ENCODE results near the gene SPRED3.

Gene SPRED3

DNA sequence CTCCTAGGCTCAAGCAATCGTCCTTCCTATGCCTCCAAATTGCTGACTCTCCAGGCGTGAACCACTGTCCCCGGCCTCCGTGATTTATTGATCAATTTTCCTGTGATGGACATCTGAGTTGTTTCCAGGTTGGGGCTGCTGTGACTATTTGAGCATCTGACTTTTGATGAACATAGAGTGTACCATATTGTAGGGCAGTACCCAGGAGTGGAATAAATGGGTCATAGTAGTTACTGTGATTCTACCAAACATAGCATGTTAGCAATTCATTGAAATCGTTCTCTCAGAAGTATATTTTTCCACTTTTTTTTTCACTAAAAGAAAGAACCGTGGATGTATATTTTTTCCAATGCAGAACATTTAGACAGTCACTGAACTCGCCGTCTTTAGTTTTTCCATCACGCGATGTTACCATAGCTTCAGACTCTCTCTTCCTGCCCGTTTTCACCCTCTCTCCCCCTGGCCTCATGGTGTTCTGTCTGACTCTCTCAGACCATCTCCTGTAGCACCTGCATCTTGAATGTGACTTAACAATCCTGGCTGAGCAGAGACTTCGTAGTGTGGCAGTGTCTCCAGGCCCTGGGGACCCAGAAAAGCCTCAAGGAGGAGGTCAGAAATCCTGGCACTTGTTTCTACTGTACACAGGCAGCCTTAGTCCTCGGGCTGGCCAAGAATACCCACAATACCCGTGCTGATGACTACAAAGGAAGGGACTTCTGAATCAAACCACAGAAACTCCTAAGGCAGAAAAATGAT lies 40.7 kb downstream of the SPRED3 start:
- Histone ChIP-seq H3K36me3 (ENCODE audit: low read depth) (no peaks in the 10 kb centered on the region), H3K27me3 (ENCODE audit: insufficient read depth, poor library complexity, severe bottlenecking) (peaks cover 4% of the 10 kb centered on the region), H3K9me3 (ENCODE audit: severe bottlenecking) (no peaks in the 10 kb centered on the region), H3K4me3 (ENCODE audit: severe bottlenecking) (no peak overlapping the region), H3K4me1 (ENCODE audit: insufficient read depth, poor library complexity, severe bottlenecking) (no peaks in the 10 kb centered on the region), H3K27ac (ENCODE audit: poor library complexity, severe bottlenecking) (no peak overlapping the region)
- TF ChIP-seq, protein P1, sequence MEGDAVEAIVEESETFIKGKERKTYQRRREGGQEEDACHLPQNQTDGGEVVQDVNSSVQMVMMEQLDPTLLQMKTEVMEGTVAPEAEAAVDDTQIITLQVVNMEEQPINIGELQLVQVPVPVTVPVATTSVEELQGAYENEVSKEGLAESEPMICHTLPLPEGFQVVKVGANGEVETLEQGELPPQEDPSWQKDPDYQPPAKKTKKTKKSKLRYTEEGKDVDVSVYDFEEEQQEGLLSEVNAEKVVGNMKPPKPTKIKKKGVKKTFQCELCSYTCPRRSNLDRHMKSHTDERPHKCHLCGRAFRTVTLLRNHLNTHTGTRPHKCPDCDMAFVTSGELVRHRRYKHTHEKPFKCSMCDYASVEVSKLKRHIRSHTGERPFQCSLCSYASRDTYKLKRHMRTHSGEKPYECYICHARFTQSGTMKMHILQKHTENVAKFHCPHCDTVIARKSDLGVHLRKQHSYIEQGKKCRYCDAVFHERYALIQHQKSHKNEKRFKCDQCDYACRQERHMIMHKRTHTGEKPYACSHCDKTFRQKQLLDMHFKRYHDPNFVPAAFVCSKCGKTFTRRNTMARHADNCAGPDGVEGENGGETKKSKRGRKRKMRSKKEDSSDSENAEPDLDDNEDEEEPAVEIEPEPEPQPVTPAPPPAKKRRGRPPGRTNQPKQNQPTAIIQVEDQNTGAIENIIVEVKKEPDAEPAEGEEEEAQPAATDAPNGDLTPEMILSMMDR (IDR thresholded peaks at IDR 0.05; ENCODE audit: poor library complexity, severe bottlenecking) = no peak
- no peak for ATAC-seq (ENCODE audit: low read depth)
- DNase-seq (ENCODE audit: low spot score) = no peak

DNA sequence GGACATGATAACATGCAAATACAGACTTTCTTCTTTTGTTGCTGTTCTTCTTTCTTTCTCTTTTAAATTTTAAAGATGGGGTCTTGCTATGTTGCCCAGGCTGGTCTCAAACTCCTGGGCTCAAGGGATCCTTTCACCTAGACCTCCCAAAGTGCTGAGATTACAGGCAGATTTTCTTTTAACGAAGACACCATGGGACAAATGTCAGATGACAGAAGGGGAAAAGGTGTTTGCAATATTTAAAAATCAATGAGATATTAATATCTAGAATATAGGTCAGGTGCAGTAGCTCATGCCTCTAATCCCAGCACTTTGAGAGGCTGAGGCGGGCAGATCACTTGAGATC lies 41.3 kb downstream of the SPRED3 start:
- TF ChIP-seq, protein P1 (IDR thresholded peaks at IDR 0.05; ENCODE audit: poor library complexity, severe bottlenecking) = no peak
- Histone ChIP-seq H3K27me3 (ENCODE audit: insufficient read depth, poor library complexity, severe bottlenecking) (peaks cover 5% of the 10 kb centered on the region), H3K4me3 (ENCODE audit: severe bottlenecking) (no peak overlapping the region), H3K27ac (ENCODE audit: poor library complexity, severe bottlenecking) (no peak overlapping the region), H3K36me3 (ENCODE audit: low read depth) (no peaks in the 10 kb centered on the region), H3K4me1 (ENCODE audit: insufficient read depth, poor library complexity, severe bottlenecking) (no peaks in the 10 kb centered on the region), H3K9me3 (ENCODE audit: severe bottlenecking) (no peaks in the 10 kb centered on the region)
- no peak for DNase-seq (ENCODE audit: low spot score)
- no peak for ATAC-seq (ENCODE audit: low read depth)

DNA sequence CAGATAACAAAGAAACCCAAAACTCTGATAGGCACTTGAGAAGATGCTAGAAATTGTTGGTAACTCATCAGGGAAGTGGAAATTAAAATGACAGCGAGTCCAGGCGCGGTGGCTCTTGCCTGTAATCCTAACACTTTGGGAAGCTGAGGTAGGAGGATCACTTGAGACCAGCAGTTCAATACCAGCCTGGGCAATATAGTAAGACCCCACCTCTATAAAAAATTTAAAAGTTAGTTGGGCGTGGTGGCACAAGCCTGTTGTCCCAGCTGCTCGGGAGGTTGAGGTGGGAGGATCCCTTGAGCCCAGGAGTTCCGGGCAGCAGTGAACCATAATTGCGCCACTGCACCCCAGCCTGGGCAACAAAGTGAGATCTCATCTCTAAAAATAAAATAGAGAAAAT lies 42.4 kb downstream of the SPRED3 start:
- no peak for DNase-seq (ENCODE audit: low spot score)
- Histone ChIP-seq H3K9me3 (ENCODE audit: severe bottlenecking) (no peaks in the 10 kb centered on the region), H3K36me3 (ENCODE audit: low read depth) (no peaks in the 10 kb centered on the region), H3K4me3 (ENCODE audit: severe bottlenecking) (no peak overlapping the region), H3K27me3 (ENCODE audit: insufficient read depth, poor library complexity, severe bottlenecking) (peaks cover 5% of the 10 kb centered on the region), H3K27ac (ENCODE audit: poor library complexity, severe bottlenecking) (no peak overlapping the region), H3K4me1 (ENCODE audit: insufficient read depth, poor library complexity, severe bottlenecking) (no peaks in the 10 kb centered on the region)
- no peak for ATAC-seq (ENCODE audit: low read depth)
- TF ChIP-seq, protein P1 (IDR thresholded peaks at IDR 0.05; ENCODE audit: poor library complexity, severe bottlenecking) = no peak

DNA sequence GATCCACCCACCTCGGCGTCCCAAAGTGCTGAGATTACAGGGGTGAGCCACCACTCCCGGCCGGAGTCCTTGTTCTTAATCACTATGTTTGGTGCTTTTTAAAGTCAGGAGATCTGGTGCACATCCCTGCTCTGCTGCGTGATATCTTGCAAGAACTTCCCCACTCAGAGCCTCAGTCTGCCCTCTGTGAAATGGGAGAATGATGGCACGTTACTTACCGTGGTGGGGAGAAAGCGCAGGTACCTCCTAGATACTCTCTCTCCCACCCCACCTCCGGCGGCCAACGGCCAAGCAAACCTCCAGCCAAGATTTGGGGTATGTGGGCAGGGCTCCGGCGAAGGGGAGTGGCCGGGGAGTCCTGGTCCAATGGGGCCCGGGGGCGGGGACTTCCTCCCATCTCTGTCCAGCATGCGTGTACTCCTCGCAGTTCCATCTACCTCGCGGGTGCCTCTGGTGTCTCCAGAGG lies 44.8 kb downstream of the SPRED3 start, which contains the start of gene RYR1:
TSS of gene RYR1 (plus strand) at position 424 of the 466 bp plus-strand sequence. CDS start 139 bp downstream, outside the sequence.
- no peak within 1 kb of the TSS for H3K4me3 ChIP-seq (ENCODE audit: severe bottlenecking)
- H3K27ac ChIP-seq (ENCODE audit: poor library complexity, severe bottlenecking) = no peak within 1 kb of the TSS
- H3K27me3 ChIP-seq (ENCODE audit: insufficient read depth, poor library complexity, severe bottlenecking) = peaks cover 5% of the 10 kb centered on the region
- DNase-seq (ENCODE audit: low spot score) (no peak), ATAC-seq (ENCODE audit: low read depth) (peak; percentile 79)
- H3K9me3 ChIP-seq (ENCODE audit: severe bottlenecking) = no peaks in the 10 kb centered on the region
- H3K36me3 ChIP-seq (ENCODE audit: low read depth) = no peaks in the 10 kb centered on the region
- no peaks in the 10 kb centered on the region for H3K4me1 ChIP-seq (ENCODE audit: insufficient read depth, poor library complexity, severe bottlenecking)
- TF ChIP-seq, protein P1 (IDR thresholded peaks at IDR 0.05; ENCODE audit: poor library complexity, severe bottlenecking) = no peak

DNA sequence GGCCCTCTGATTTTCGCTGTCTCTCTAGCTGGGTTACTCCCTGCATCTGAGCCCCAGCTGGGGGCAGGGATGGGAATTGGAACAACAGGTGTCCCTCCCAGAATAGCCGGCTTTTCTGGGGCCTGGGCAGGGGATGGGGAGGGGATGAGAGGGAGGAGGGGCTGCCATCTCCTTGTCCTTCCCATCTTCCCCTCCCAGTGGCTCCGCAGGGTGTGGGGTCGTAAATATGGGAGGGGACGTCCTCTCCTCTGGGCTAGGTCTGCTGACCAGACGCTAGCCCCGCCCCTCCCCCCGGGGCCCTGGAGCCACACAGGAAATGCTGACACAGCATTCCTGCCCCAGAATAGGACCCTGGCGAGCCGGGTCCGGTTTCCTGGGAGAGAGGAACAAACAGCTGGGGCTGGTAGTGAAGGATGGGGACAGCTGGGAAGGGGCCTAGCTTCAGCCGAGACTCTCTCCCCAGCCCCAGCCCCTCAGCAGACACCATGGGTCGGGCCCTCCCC lies 46.1 kb downstream of the SPRED3 start:
- TF ChIP-seq, protein P1 (IDR thresholded peaks at IDR 0.05; ENCODE audit: poor library complexity, severe bottlenecking) = no peak
- Histone ChIP-seq H3K4me1 (ENCODE audit: insufficient read depth, poor library complexity, severe bottlenecking) (no peaks in the 10 kb centered on the region), H3K36me3 (ENCODE audit: low read depth) (no peaks in the 10 kb centered on the region), H3K9me3 (ENCODE audit: severe bottlenecking) (no peaks in the 10 kb centered on the region), H3K4me3 (ENCODE audit: severe bottlenecking) (no peak overlapping the region), H3K27ac (ENCODE audit: poor library complexity, severe bottlenecking) (no peak overlapping the region), H3K27me3 (ENCODE audit: insufficient read depth, poor library complexity, severe bottlenecking) (peaks cover 5% of the 10 kb centered on the region)
- ATAC-seq (ENCODE audit: low read depth) (no peak), DNase-seq (ENCODE audit: low spot score) (no peak)
